ENCODE measurements around the gene MLXIP. TPM values are rescaled to one million over a fixed set of nuclear protein-coding genes. Genes with fewer than 3 reads are reported as not detected.

Gene MLXIP
- total and polyA plus RNA-seq, 2 of the 8 experiments (the other 6 are each of a cell fraction or from before 2014, with no cell fraction given) = 5.5 to 40.5 TPM

GRCh38 chr12:122049827-122050226, 28.7 kb upstream of the MLXIP start:
- Histone ChIP-seq H3K56ac (replicated peaks; ENCODE audit: insufficient read length, low read depth, low read length) (no peak overlapping the region), H3K4me3 (ENCODE audit: extremely low read depth in 1 of 4, insufficient read depth in 2 of 4, low read depth in 3 of 4, low read length in 4 of 4) (no peak overlapping the region), H3K27me3 (replicated peaks in 1 of 4; ENCODE audit: control insufficient read depth in 3 of 4, extremely low read depth in 1 of 4, insufficient read depth in 3 of 4, low read length in 3 of 4) (no peaks in the 10 kb centered on the region), H3K4me2 (ENCODE audit: insufficient read depth in 1 of 2, low read depth in 2 of 2, low read length in 2 of 2) (no peak overlapping the region), H3K36me3 (ENCODE audit: control insufficient read depth in 2 of 4, insufficient read depth in 4 of 4, low read length in 3 of 4) (peaks cover 2 to 10% (median 7%) of the 10 kb centered on the region in 4 experiments; a peak in 7 of 8 replicates), H3K79me2 (ENCODE audit: control insufficient read depth in 1 of 2, insufficient read depth in 2 of 2, low read length in 2 of 2) (no peaks in the 10 kb centered on the region), H2BK15ac (ENCODE audit: low read length) (no peak overlapping the region), H4K91ac (replicated peaks; ENCODE audit: insufficient read length, low read length) (no peak overlapping the region), H2BK5ac (ENCODE audit: low read depth, low read length) (no peak overlapping the region), H3K18ac (ENCODE audit: extremely low read depth, low read length) (no peak overlapping the region), H3K4ac (replicated peaks; ENCODE audit: insufficient read length, low read depth, low read length) (no peak overlapping the region), H3K23me2 (ENCODE audit: low read depth, low read length) (no peaks in the 10 kb centered on the region), H2BK120ac (replicated peaks; ENCODE audit: low read depth, low read length) (no peak overlapping the region), H2AK5ac (ENCODE audit: low read depth, low read length) (no peak overlapping the region), H2BK20ac (ENCODE audit: low read length) (no peak overlapping the region), H3K27ac (ENCODE audit: low read depth, low read length) (no peak overlapping the region), H2AFZ (ENCODE audit: low read length) (no peak overlapping the region), H3K79me1 (ENCODE audit: low read depth, low read length) (no peaks in the 10 kb centered on the region), H3K4me1 (replicated peaks in 1 of 4; ENCODE audit: control insufficient read depth in 3 of 4, insufficient read depth in 4 of 4, low read length in 3 of 4) (0 out of 7 replicates have a peak, but pooled peaks cover 0 to 2% (median 0%) of the 10 kb centered on the region in 4 experiments), H4K5ac (ENCODE audit: insufficient read length, low read depth, low read length) (no peak overlapping the region), H3K9me3 (ENCODE audit: insufficient read depth in 2 of 2, low read depth in 1 of 2, low read length in 1 of 2) (peaks cover 0 to 4% of the 10 kb centered on the region in 2 experiments; a peak in 2 of 4 replicates), H3K9ac (replicated peaks in 1 of 4; ENCODE audit: extremely low read depth in 1 of 4, low read depth in 3 of 4, low read length in 3 of 4) (no peak overlapping the region), H3K14ac (ENCODE audit: insufficient read length) (no peak overlapping the region), H4K8ac (ENCODE audit: extremely low read depth, insufficient read depth, low read length) (no peak overlapping the region), H3K23ac (ENCODE audit: insufficient read length) (no peak overlapping the region), H4K20me1 (replicated peaks in 1 of 2; ENCODE audit: control insufficient read depth in 1 of 2, insufficient read depth in 2 of 2, low read length in 2 of 2) (peaks cover 0 to 5% of the 10 kb centered on the region in 2 experiments), H2BK12ac (ENCODE audit: low read depth, low read length) (no peak overlapping the region)
- ChIA-PET POLR2A (ENCODE audit: partially characterized antibody) (no interaction called here), CTCF (ENCODE audit: partially characterized antibody) (interaction anchor here (20.6 kb wide), 1 partner anchor 75 kb away, joined by 379 read pairs; no protein-coding TSS in a partner anchor)
- DNase-seq (ENCODE audit: low read depth in 1 of 2, low spot score in 2 of 2) (no peak), FAIRE-seq (no peak)
- TF ChIP-seq TAF7 (optimal IDR thresholded peaks at IDR 0.05; ENCODE audit: borderline replicate concordance, low read depth, low read length) (no peak), ZNF274 (IDR thresholded peaks at IDR 0.05; ENCODE audit: borderline replicate concordance, extremely low read depth, low read length) (no peak), JUN (IDR thresholded peaks at IDR 0.05; ENCODE audit: low read depth, low read length) (no peak), RNF2 (IDR thresholded peaks at IDR 0.05; ENCODE audit: borderline replicate concordance, low read depth, low read length, missing control alignments, poor library complexity, severe bottlenecking) (no peak)
- TF ChIP-seq, protein P1, sequence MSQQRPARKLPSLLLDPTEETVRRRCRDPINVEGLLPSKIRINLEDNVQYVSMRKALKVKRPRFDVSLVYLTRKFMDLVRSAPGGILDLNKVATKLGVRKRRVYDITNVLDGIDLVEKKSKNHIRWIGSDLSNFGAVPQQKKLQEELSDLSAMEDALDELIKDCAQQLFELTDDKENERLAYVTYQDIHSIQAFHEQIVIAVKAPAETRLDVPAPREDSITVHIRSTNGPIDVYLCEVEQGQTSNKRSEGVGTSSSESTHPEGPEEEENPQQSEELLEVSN (IDR thresholded peaks at IDR 0.05) = no peak
- TF ChIP-seq, protein P2, sequence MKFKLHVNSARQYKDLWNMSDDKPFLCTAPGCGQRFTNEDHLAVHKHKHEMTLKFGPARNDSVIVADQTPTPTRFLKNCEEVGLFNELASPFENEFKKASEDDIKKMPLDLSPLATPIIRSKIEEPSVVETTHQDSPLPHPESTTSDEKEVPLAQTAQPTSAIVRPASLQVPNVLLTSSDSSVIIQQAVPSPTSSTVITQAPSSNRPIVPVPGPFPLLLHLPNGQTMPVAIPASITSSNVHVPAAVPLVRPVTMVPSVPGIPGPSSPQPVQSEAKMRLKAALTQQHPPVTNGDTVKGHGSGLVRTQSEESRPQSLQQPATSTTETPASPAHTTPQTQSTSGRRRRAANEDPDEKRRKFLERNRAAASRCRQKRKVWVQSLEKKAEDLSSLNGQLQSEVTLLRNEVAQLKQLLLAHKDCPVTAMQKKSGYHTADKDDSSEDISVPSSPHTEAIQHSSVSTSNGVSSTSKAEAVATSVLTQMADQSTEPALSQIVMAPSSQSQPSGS (IDR thresholded peaks at IDR 0.05; ENCODE audit: low read length) = no peak
- 89% methylated on average over 9 of the region's 9 CpGs; no CpG with 5 or more reads in 1 of the 2 experiments for WGBS, 2 experiments (ENCODE audit: extremely low coverage in 1 of 2, insufficient coverage in 1 of 2, insufficient read length in 1 of 2, insufficient replicate concordance in 2 of 2, low coverage in 1 of 2, low lambda C conversion rate in 2 of 2, missing lambda C conversion rate in 1 of 2)
